Measurements from ENCODE around the gene LMAN2L. TPM values are rescaled to one million over a fixed set of nuclear protein-coding genes. Genes with fewer than 3 reads are reported as not detected.

Gene LMAN2L, protein sequence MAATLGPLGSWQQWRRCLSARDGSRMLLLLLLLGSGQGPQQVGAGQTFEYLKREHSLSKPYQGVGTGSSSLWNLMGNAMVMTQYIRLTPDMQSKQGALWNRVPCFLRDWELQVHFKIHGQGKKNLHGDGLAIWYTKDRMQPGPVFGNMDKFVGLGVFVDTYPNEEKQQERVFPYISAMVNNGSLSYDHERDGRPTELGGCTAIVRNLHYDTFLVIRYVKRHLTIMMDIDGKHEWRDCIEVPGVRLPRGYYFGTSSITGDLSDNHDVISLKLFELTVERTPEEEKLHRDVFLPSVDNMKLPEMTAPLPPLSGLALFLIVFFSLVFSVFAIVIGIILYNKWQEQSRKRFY
- polyA plus RNA-seq (2013, experiment 1 of 2), result 12.4 TPM
- polyA plus RNA-seq (2013, experiment 2 of 2), result 12.0 TPM

DNA sequence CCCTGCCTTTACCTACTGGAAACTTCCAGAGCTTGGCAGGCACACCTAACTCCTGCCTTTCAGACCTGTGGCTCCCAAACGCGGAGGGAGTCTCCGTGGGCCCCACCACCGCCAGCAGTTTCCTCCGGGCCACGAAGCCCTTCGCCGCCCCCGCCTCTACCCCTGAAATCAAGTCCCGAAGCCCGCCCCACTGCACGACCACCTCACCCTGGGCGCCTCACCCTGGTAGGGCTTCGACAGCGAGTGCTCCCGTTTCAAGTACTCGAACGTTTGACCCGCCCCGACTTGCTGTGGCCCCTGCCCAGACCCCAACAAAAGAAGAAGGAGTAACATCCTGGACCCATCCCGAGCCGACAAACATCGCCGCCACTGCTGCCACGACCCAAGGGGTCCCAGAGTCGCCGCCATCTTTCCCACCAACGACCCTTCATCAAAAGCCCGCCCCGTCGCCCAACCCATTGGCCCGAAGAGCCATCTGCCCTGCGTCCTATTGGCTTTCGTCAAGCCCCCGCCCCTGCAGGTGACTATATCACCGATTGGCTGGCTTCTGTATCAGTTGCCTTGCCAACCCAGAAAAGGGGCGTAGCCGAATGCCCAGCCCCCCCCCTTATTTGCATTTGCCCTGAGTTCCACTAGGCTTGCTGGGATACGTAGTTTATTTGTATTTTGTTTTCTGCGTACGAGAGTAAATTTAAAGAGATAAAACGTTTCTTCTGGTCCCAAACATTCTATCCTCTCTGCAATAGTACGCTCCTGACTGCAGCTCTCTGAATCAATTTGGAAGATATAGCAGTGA is at the start of gene LMAN2L:
Gene LMAN2L, minus strand, starts transcription at position 432 of the 796 bp plus-strand sequence. Its CDS starts 24 bp downstream, at position 408.
- Histone ChIP-seq H2BK15ac (replicated peaks; ENCODE audit: low read depth) (no peak within 1 kb of the TSS), H3K4me2 (ENCODE audit: low read length) (peak within 1 kb of the TSS; percentile 49), H2AK5ac (ENCODE audit: low read length) (no peak within 1 kb of the TSS), H3K18ac (ENCODE audit: low read length) (peak within 1 kb of the TSS; percentile 95), H4K8ac (ENCODE audit: low read depth, low read length) (no peak within 1 kb of the TSS), H3K9ac (ENCODE audit: low read length) (peak within 1 kb of the TSS; percentile 60), H4K5ac (ENCODE audit: low read length) (no peak within 1 kb of the TSS), H3K23ac (ENCODE audit: low read length) (no peak within 1 kb of the TSS), H2BK5ac (ENCODE audit: low read length) (no peak within 1 kb of the TSS), H3K27me3 (ENCODE audit: insufficient read depth, low read length, poor library complexity) (no peaks in the 10 kb centered on the region), H3K27ac (ENCODE audit: low read depth, low read length) (no peak within 1 kb of the TSS), H3K4me3 (ENCODE audit: low read length) (peak within 1 kb of the TSS; percentile 81), H3K4me1 (ENCODE audit: control insufficient read depth, low read depth, low read length) (no peaks in the 10 kb centered on the region), H3K79me2 (ENCODE audit: control insufficient read depth, insufficient read depth, low read length) (peaks cover 9% of the 10 kb centered on the region), H3K4ac (ENCODE audit: low read depth, low read length) (peak within 1 kb of the TSS; percentile 8), H2BK120ac (ENCODE audit: low read depth, low read length) (no peak within 1 kb of the TSS), H3K56ac (ENCODE audit: low read length) (peak within 1 kb of the TSS; percentile 61), H3K79me1 (ENCODE audit: low read length) (peaks cover 9% of the 10 kb centered on the region), H3K36me3 (ENCODE audit: control insufficient read depth, insufficient read depth, low read length) (peaks cover 1% of the 10 kb centered on the region)
- DNase-seq, result peak; percentile 99
- no CpG with 5 or more reads among the region's 43 CpGs for WGBS (ENCODE audit: extremely low coverage, insufficient coverage, low lambda C conversion rate)

- Histone ChIP-seq H4K8ac (ENCODE audit: low read depth, low read length) (no peak overlapping the region), H3K56ac (ENCODE audit: low read length) (no peak overlapping the region), H2BK5ac (ENCODE audit: low read length) (no peak overlapping the region), H2BK120ac (ENCODE audit: low read depth, low read length) (no peak overlapping the region), H3K23ac (ENCODE audit: low read length) (no peak overlapping the region), H3K27ac (ENCODE audit: low read depth, low read length) (no peak overlapping the region), H3K9ac (ENCODE audit: low read length) (no peak overlapping the region), H3K4me2 (ENCODE audit: low read length) (no peak overlapping the region), H3K4ac (ENCODE audit: low read depth, low read length) (no peak overlapping the region), H3K79me2 (ENCODE audit: control insufficient read depth, insufficient read depth, low read length) (no peaks in the 10 kb centered on the region), H2AK5ac (ENCODE audit: low read length) (no peak overlapping the region), H3K79me1 (ENCODE audit: low read length) (no peaks in the 10 kb centered on the region), H3K36me3 (ENCODE audit: control insufficient read depth, insufficient read depth, low read length) (no peaks in the 10 kb centered on the region), H3K4me3 (ENCODE audit: low read length) (no peak overlapping the region), H3K18ac (ENCODE audit: low read length) (no peak overlapping the region), H2BK15ac (replicated peaks; ENCODE audit: low read depth) (no peak overlapping the region), H4K5ac (ENCODE audit: low read length) (no peak overlapping the region), H3K4me1 (ENCODE audit: control insufficient read depth, low read depth, low read length) (no peaks in the 10 kb centered on the region), H3K27me3 (ENCODE audit: insufficient read depth, low read length, poor library complexity) (no peaks in the 10 kb centered on the region)
- WGBS (ENCODE audit: extremely low coverage, insufficient coverage, low lambda C conversion rate), result no CpG with 5 or more reads among the region's 6 CpGs
- no peak for DNase-seq
These were observed 49.4 kb upstream of the LMAN2L start for GRCh38 chr2:96789245-96789617.

DNA sequence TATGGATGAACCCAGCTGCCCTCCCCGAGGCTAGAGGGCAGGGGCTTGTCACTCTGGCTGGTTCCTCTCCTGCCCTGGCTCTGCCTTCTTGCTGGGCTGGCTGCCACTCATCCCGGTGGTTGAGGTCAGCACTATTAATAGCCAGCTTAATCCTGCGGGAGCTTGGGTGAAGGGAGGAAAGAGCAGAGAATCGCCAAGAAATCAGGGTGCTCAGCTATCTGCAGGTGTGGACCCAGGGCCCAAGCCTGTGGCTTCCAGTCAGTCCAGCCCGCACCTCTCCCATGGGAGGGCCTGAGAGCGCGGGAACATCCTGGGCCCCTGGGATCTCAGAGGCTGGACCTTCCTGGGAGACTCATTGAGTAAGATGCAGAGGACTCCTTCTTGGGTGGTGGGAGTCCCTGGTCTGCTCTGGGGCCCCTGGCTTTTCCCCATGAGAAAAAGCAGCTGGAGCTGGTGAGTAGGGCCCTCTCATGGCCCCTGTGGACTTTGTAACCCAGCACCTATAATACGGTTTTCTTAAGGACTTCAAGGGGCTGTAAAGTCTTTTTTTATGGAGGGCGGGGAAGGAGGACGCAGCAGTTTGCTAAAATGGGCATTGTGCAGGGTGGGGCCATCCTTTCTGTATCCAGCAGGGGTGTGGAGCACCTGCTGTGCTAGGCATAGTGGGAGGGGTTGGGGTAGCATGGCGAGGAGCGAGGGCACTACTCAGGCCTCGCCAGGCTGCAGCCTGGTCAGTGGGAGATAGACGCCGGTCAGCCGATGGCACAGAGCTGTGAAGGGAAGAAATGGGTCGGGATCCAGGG is 48.8 kb upstream of the LMAN2L start:
- Histone ChIP-seq H3K4me3 (ENCODE audit: low read length) (no peak overlapping the region), H2AK5ac (ENCODE audit: low read length) (no peak overlapping the region), H3K4me1 (ENCODE audit: control insufficient read depth, low read depth, low read length) (no peaks in the 10 kb centered on the region), H4K8ac (ENCODE audit: low read depth, low read length) (no peak overlapping the region), H3K9ac (ENCODE audit: low read length) (no peak overlapping the region), H3K27me3 (ENCODE audit: insufficient read depth, low read length, poor library complexity) (no peaks in the 10 kb centered on the region), H3K4me2 (ENCODE audit: low read length) (no peak overlapping the region), H3K79me2 (ENCODE audit: control insufficient read depth, insufficient read depth, low read length) (no peaks in the 10 kb centered on the region), H3K36me3 (ENCODE audit: control insufficient read depth, insufficient read depth, low read length) (no peaks in the 10 kb centered on the region), H3K18ac (ENCODE audit: low read length) (no peak overlapping the region), H3K79me1 (ENCODE audit: low read length) (no peaks in the 10 kb centered on the region), H4K5ac (ENCODE audit: low read length) (no peak overlapping the region), H2BK5ac (ENCODE audit: low read length) (no peak overlapping the region), H2BK120ac (ENCODE audit: low read depth, low read length) (no peak overlapping the region), H3K56ac (ENCODE audit: low read length) (no peak overlapping the region), H2BK15ac (replicated peaks; ENCODE audit: low read depth) (no peak overlapping the region), H3K4ac (ENCODE audit: low read depth, low read length) (no peak overlapping the region), H3K27ac (ENCODE audit: low read depth, low read length) (no peak overlapping the region), H3K23ac (ENCODE audit: low read length) (no peak overlapping the region)
- WGBS (ENCODE audit: extremely low coverage, insufficient coverage, low lambda C conversion rate), result no CpG with 5 or more reads among the region's 17 CpGs
- DNase-seq, result no peak

DNA sequence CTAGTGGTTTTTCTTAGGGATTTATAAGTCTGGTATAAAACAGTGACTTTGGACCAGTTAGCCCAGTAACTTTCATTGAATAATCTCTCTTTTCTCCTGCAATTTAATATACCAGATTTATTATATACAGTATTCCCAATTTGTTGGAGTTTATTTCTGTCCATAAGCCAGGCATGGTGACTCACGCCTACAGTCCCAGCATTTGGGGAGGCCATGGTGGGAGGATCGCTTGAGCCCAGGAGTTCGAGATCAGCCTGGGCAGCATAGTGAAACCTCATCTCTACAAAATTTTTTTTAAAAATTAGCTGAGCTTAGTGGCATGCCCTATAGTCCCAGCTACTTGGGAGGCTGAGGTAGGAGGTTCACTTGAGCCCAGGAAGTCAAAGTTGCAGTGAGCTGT is 47.5 kb upstream of the LMAN2L start:
- H3K9ac ChIP-seq (ENCODE audit: low read length), result no peak overlapping the region
- no peak overlapping the region for H4K8ac ChIP-seq (ENCODE audit: low read depth, low read length)
- no peaks in the 10 kb centered on the region for H3K4me1 ChIP-seq (ENCODE audit: control insufficient read depth, low read depth, low read length)
- no peak overlapping the region for H3K4me3 ChIP-seq (ENCODE audit: low read length)
- no peak overlapping the region for H3K27ac ChIP-seq (ENCODE audit: low read depth, low read length)
- H3K27me3 ChIP-seq (ENCODE audit: insufficient read depth, low read length, poor library complexity), result no peaks in the 10 kb centered on the region
- no peak overlapping the region for H4K5ac ChIP-seq (ENCODE audit: low read length)
- H3K23ac ChIP-seq (ENCODE audit: low read length), result no peak overlapping the region
- H2BK120ac ChIP-seq (ENCODE audit: low read depth, low read length), result no peak overlapping the region
- no peak overlapping the region for H2AK5ac ChIP-seq (ENCODE audit: low read length)
- H3K4me2 ChIP-seq (ENCODE audit: low read length), result no peak overlapping the region
- no peak overlapping the region for H3K18ac ChIP-seq (ENCODE audit: low read length)
- H3K79me2 ChIP-seq (ENCODE audit: control insufficient read depth, insufficient read depth, low read length), result no peaks in the 10 kb centered on the region
- H3K4ac ChIP-seq (ENCODE audit: low read depth, low read length), result no peak overlapping the region
- no peaks in the 10 kb centered on the region for H3K79me1 ChIP-seq (ENCODE audit: low read length)
- no peak overlapping the region for H2BK5ac ChIP-seq (ENCODE audit: low read length)
- H3K56ac ChIP-seq (ENCODE audit: low read length), result no peak overlapping the region
- no peak overlapping the region for H2BK15ac ChIP-seq (replicated peaks; ENCODE audit: low read depth)
- H3K36me3 ChIP-seq (ENCODE audit: control insufficient read depth, insufficient read depth, low read length), result no peaks in the 10 kb centered on the region
- no CpG with 5 or more reads among the region's 3 CpGs for WGBS (ENCODE audit: extremely low coverage, insufficient coverage, low lambda C conversion rate)
- no peak for DNase-seq

DNA sequence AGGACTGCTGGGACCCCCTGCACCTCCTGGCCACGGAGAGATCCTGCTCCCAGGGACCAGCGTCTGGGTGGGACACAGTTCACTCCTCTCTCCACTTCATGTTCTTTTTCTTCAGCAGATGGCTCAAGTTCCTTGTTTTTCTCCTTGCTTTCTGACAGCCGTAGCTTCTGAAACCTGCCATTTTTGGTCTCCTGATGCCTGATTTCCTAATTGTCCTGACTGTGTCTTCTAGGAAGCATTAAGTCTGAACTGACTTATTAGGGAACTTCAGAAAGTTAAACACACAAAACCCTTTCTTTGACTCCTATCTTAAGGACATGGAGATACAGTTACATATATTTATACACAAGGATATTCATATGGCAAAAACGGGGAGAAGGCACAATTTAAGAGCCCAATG is 43.5 kb upstream of the LMAN2L start:
- DNase-seq, result no peak
- Histone ChIP-seq H3K4me2 (ENCODE audit: low read length) (no peak overlapping the region), H3K23ac (ENCODE audit: low read length) (no peak overlapping the region), H4K8ac (ENCODE audit: low read depth, low read length) (no peak overlapping the region), H2AK5ac (ENCODE audit: low read length) (no peak overlapping the region), H3K4ac (ENCODE audit: low read depth, low read length) (no peak overlapping the region), H3K18ac (ENCODE audit: low read length) (no peak overlapping the region), H3K4me1 (ENCODE audit: control insufficient read depth, low read depth, low read length) (no peaks in the 10 kb centered on the region), H2BK15ac (replicated peaks; ENCODE audit: low read depth) (no peak overlapping the region), H3K79me1 (ENCODE audit: low read length) (no peaks in the 10 kb centered on the region), H3K27ac (ENCODE audit: low read depth, low read length) (no peak overlapping the region), H2BK120ac (ENCODE audit: low read depth, low read length) (no peak overlapping the region), H3K9ac (ENCODE audit: low read length) (no peak overlapping the region), H3K27me3 (ENCODE audit: insufficient read depth, low read length, poor library complexity) (no peaks in the 10 kb centered on the region), H3K36me3 (ENCODE audit: control insufficient read depth, insufficient read depth, low read length) (no peaks in the 10 kb centered on the region), H2BK5ac (ENCODE audit: low read length) (no peak overlapping the region), H3K4me3 (ENCODE audit: low read length) (no peak overlapping the region), H3K56ac (ENCODE audit: low read length) (no peak overlapping the region), H3K79me2 (ENCODE audit: control insufficient read depth, insufficient read depth, low read length) (no peaks in the 10 kb centered on the region), H4K5ac (ENCODE audit: low read length) (no peak overlapping the region)
- no CpG with 5 or more reads among the region's 4 CpGs for WGBS (ENCODE audit: extremely low coverage, insufficient coverage, low lambda C conversion rate)

Measured in mesendoderm (in vitro differentiated cells).